GM10266 (cell line): ENCODE results near the gene MMP12.

Experiments used
- DNase-seq: peaks from one replicate; pipeline ENCODE4 v3.0.0; 2012; ENCODE audit errors: extremely low spot score
- TF ChIP-seq, protein P1 (sequence below): IDR thresholded peaks from 2 replicates; pipeline ENCODE4 v1.5.1; 2012; ENCODE audit warnings: mild to moderate bottlenecking, low read depth; ENCODE audit not compliant: control insufficient read depth, insufficient read depth; ENCODE audit errors: missing control alignments

MMP12 gene

DNA sequence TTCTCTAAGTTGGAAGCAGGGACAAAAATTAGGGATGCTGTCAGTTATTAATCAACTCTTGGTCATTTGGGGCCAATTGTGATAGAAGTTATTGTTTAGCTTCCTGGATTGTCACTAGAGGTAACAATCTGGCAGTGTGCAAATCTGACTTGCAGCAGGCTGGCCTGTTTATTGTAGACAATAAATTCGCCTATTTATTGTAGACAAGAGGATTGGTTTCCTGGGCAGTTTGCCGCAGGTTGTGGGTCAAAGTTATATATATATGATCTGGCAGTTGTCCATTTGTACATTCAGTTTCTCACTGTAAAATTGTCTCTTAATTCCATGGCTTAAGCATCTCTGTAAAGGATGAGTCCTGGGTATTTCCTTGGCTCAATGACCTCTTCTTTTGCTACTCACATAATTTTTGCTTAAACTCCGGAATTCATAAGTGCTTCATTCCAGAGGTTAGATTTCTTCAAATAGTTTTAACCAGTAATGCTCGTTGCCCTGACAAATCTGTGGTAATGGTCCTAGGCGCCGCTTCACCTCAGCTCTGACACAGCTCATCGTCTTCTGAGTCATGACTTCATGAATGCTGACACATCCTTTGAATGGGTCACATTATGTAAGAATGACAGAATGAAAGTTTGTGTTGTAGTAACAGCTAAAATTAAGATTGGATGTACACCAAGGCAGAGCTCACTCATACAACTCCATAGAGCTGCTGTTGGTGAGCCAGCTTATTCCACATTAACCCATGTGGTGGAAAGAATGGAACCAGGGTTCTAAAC is 23.6 kb downstream of the MMP12 start:
- DNase-seq, result no peak
- TF ChIP-seq, protein P1, sequence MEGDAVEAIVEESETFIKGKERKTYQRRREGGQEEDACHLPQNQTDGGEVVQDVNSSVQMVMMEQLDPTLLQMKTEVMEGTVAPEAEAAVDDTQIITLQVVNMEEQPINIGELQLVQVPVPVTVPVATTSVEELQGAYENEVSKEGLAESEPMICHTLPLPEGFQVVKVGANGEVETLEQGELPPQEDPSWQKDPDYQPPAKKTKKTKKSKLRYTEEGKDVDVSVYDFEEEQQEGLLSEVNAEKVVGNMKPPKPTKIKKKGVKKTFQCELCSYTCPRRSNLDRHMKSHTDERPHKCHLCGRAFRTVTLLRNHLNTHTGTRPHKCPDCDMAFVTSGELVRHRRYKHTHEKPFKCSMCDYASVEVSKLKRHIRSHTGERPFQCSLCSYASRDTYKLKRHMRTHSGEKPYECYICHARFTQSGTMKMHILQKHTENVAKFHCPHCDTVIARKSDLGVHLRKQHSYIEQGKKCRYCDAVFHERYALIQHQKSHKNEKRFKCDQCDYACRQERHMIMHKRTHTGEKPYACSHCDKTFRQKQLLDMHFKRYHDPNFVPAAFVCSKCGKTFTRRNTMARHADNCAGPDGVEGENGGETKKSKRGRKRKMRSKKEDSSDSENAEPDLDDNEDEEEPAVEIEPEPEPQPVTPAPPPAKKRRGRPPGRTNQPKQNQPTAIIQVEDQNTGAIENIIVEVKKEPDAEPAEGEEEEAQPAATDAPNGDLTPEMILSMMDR, result no peak

DNA sequence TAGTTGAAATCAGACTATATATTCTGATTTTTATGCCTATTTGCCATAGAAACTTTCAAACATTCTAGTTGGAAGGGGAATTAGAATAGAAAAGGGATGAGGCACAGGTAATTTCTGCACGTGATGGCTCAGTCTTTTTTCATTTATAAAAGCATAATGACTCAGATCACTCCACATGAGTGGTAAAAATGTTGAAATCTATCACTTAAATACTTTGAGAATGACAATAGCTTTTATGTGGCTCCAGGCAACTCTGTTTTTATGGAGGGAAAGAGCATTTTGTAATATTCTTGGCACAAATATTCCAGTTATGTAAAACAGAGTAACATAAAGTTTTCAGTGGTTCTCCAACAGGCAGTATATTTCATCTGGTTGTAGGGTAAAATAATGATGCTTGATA is 25.5 kb downstream of the MMP12 start:
- TF ChIP-seq, protein P1, result no peak
- DNase-seq, result no peak

DNA sequence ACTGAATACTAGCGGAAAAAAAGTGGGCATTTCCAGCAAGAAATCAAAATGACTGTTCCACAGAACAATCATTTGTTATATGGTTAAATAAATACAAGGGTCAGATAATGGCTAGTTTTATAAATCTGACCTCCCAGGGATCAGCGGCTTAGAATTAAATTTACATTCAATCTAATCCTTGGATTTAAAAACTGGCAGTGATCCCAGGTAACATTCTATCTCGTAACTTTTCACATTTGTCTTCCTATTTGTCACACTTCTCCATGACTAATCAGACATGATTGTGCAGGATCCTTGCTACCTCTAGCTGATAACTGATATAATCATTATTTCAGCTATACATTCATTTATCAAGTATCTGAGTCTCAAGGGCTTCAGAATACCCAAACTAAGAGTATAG is 28.5 kb downstream of the MMP12 start:
- TF ChIP-seq, protein P1, result no peak
- no peak for DNase-seq

DNA sequence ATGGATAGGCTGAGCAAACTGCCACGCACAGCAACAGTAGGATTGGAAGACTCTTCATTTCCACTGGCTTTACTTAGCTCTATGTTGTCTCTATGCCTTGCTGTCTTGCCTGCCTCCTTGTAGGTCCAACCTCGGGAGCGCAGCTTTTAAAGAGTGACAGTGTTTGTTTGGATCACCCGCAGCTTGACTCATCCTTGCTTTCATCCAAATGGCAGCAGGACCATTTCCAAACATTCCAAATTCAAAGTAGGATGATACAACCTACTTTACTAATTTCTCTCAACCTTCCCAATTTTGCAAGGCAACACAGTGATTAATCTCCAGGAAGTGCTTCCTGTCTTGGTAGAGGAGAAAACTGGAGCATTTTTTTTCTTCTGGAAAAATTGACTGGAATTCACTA is 31.3 kb downstream of the MMP12 start, which contains the start of gene MMP3:
TSS of gene MMP3 (minus strand) at position 121 of the 400 bp plus-strand sequence. CDS start at position 58, 63 bp downstream.
- no peak for DNase-seq
- TF ChIP-seq, protein P1, result no peak

DNA sequence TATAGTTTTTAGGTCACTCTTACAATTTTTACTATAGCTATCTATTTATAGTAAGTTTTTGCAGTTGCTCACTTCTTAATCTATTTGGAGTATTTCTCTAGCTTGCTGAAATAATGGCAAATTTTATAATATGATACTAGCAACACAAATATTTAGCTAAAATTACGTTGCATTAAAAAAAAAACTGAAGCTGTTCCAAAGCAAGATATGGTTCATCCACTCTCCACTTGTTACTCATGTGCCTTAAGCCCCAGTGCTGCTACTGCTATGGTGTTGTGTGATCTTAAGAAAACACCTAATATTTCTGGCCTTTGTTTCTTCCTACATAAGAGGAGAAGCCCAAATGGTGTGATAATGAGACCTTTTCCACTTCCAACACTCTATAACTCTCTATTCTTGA is 31.9 kb downstream of the MMP12 start:
- DNase-seq, result no peak
- TF ChIP-seq, protein P1, result no peak

DNA sequence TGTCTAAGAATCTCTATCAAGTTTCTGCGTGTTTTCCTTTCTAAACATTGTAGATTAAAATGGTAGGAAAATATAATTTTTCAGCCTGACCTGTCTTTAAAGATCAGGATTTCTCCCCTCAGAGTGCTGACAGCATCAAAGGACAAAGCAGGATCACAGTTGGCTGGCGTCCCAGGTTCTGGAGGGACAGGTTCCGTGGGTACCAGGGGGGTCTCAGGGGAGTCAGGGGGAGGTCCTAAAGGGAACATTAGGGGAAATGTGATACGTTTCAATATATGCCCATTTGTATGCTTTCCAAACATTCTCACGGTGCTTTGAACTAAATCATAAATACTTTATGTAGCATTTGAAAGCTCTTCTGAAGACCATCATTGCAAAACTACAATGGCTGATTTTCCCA is 34.8 kb downstream of the MMP12 start:
- TF ChIP-seq, protein P1, result no peak
- no peak for DNase-seq

DNA sequence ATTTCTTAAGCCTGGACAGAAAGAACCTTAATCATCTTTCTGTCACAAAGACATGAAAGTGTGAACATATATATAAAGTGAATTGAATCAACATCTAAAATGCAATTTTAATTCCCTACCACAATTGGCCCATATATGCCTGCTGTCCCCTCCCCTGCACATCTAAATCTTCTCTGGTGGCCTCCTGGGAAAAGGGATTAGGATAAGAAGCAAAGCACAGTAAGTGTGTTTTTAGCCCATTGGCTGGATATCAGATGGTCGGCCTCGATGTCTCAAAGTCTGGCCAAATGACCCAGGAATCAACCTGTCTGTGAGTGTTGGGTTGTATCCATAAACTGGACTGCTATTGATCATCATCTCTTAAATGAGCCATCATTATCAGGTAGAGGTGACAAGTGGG is 37.1 kb downstream of the MMP12 start:
- TF ChIP-seq, protein P1, result no peak
- no peak for DNase-seq
